Colonic mucosa (tissue), 4 donors: Measurements from ENCODE around the gene CIB4. TPM values are rescaled to one million over a fixed set of nuclear protein-coding genes. Genes with fewer than 3 reads are reported as not detected.

Source experiments
- DNase-seq: peaks from one replicate; pipeline ENCODE4 v3.0.0-alpha.2; 2020
- H3K27ac ChIP-seq: fragments of 200-600 bp; one replicate; pipeline ENCODE4 v1.8.0; 2021
- H3K27me3 ChIP-seq: fragments of 200-600 bp; one replicate; pipeline ENCODE4 v1.8.0; 2021
- H3K36me3 ChIP-seq: fragments of 200-600 bp; one replicate; pipeline ENCODE4 v1.8.0; 2021
- H3K4me1 ChIP-seq: fragments of 200-600 bp; one replicate; pipeline ENCODE4 v1.8.0; 2021; ENCODE audit warnings: mild to moderate bottlenecking
- H3K4me3 ChIP-seq: fragments of 200-600 bp; one replicate; pipeline ENCODE4 v1.8.0; 2021
- H3K9ac ChIP-seq, 2 donors: one replicate each; pipeline ENCODE4 v1.7.0; 2013; ENCODE audit warnings: control low read depth in 2 of 2, low read depth in 2 of 2, low read length in 2 of 2
- H3K9me3 ChIP-seq: fragments of 200-600 bp; one replicate; pipeline ENCODE4 v1.8.0; 2021
- CTCF ChIP-seq: fragments of 200-600 bp; IDR thresholded peaks from one replicate; pipeline ENCODE4 v1.8.0; 2022; ENCODE audit warnings: antibody characterized with exemption, mild to moderate bottlenecking
- intact Hi-C: fragments of 100-400 bp; cut with DNase I; formaldehyde crosslinking; loops from one replicate; pipeline ENCODE4 v1.14.1; 2022
- total RNA-seq, 2 donors: library from RNA; stranded (reverse); fragmentation: NEBNext Ultra II Directional in 1 of 2; extraction: Animal tissue kit (Norgen Biotek cat#: 25700) in 1 of 2; gene quantifications; one replicate each; pipeline ENCODE4 v1.2.1, GENCODE V29; 2021
- donor health status: healthy.
- donor health status: DM: no; HTN: no; CAD: no.
- donor health status: DM: no; HTN: no; CAD: no.

CIB4 gene
- total RNA-seq, 2 donors from 2014 or later, result not detected

DNA sequence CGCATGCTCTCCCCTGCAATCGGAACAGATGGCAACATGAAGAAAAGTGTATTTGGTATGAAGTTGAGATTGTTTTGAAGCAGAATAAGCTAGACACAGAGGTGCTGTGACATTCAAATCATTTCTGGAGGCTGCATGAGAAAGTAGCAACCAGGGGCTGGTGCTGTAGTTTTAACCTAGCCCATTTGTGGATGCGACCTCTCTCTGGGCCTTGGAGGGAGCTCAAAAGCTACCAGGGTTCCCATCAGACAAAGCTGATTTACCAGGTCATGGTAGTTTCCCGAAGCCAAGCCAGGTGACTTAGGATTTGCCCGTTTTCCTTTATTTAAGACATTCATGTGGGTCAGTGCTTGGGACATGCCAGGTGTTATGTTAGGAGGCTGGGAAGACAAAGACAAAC, 77.5 kb downstream of the CIB4 start:
- intact Hi-C loops, result no loop called here
- H3K9ac ChIP-seq, result no peak overlapping the region
- no peaks in the 10 kb centered on the region for H3K36me3 ChIP-seq
- peaks cover 5% of the 10 kb centered on the region for H3K4me1 ChIP-seq
- DNase-seq, result no peak
- no peak overlapping the region for H3K4me3 ChIP-seq
- no peak overlapping the region for H3K27ac ChIP-seq
- peaks cover 4% of the 10 kb centered on the region for H3K27me3 ChIP-seq
- TF ChIP-seq CTCF, result no peak
- no peaks in the 10 kb centered on the region for H3K9me3 ChIP-seq

- Histone ChIP-seq H3K4me1 (peaks cover 5% of the 10 kb centered on the region), H3K4me3 (peak overlapping the region; percentile 39), H3K36me3 (no peaks in the 10 kb centered on the region), H3K27ac (no peak overlapping the region), H3K27me3 (peaks cover 8% of the 10 kb centered on the region), H3K9me3 (no peaks in the 10 kb centered on the region), H3K9ac (no peak overlapping the region)
- TF ChIP-seq CTCF, result no peak
- peak; percentile 63 for DNase-seq
- intact Hi-C loops, result no loop called here
Measured at GRCh38 chr2:26562811-26563645, 78.1 kb downstream of the CIB4 start.

GRCh38 chr2:26561918-26562810, 79.0 kb downstream of the CIB4 start:
- H3K9me3 ChIP-seq, result no peaks in the 10 kb centered on the region
- no peak for TF ChIP-seq CTCF
- H3K4me3 ChIP-seq, result peak overlapping the region; percentile 39
- DNase-seq, result peak; percentile 60
- intact Hi-C loops, result no loop called here
- H3K36me3 ChIP-seq, result no peaks in the 10 kb centered on the region
- no peak overlapping the region for H3K27ac ChIP-seq
- H3K27me3 ChIP-seq, result peaks cover 10% of the 10 kb centered on the region
- peaks cover 5% of the 10 kb centered on the region for H3K4me1 ChIP-seq
- no peak overlapping the region for H3K9ac ChIP-seq

- no peaks in the 10 kb centered on the region for H3K36me3 ChIP-seq
- H3K4me1 ChIP-seq, result peaks cover 5% of the 10 kb centered on the region
- no peak overlapping the region for H3K27ac ChIP-seq
- H3K9me3 ChIP-seq, result no peaks in the 10 kb centered on the region
- no peak for TF ChIP-seq CTCF
- no peak overlapping the region for H3K9ac ChIP-seq
- intact Hi-C loops, result no loop called here
- H3K27me3 ChIP-seq, result peaks cover 10% of the 10 kb centered on the region
- H3K4me3 ChIP-seq, result no peak overlapping the region
- no peak for DNase-seq
Measured at GRCh38 chr2:26561376-26561775, 79.8 kb downstream of the CIB4 start.

DNA sequence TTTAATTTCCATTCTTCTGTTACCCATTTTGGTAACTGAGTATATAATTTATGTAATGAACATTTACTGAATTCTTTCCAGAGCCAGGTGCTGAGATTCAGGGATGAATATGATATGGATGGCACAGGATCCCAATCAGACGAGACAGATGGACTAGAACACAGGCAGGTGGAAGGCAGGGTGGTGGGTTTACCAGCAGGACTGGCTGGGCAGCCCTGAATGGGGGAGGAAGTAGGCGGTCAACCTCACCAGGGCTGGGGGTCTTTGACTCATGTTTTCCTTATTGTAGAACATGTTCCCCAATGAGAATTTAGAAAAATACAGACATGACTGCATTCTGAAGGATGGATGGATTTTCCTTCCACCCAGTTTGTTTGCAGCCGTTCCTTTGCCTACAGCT, 80.3 kb downstream of the CIB4 start:
- Histone ChIP-seq H3K9ac (no peak overlapping the region), H3K36me3 (no peaks in the 10 kb centered on the region), H3K27ac (no peak overlapping the region), H3K4me1 (peaks cover 5% of the 10 kb centered on the region), H3K4me3 (no peak overlapping the region), H3K9me3 (no peaks in the 10 kb centered on the region), H3K27me3 (peaks cover 10% of the 10 kb centered on the region)
- no peak for DNase-seq
- TF ChIP-seq CTCF, result no peak
- intact Hi-C loops, result no loop called here
